Measurements from ENCODE around the gene IQSEC1. TPM values are rescaled to one million over a fixed set of nuclear protein-coding genes. Genes with fewer than 3 reads are reported as not detected.

The IQSEC1 gene
- total and polyA plus RNA-seq, 7 donors = 2.5 to 39.1 (median 23.9) TPM

DNA sequence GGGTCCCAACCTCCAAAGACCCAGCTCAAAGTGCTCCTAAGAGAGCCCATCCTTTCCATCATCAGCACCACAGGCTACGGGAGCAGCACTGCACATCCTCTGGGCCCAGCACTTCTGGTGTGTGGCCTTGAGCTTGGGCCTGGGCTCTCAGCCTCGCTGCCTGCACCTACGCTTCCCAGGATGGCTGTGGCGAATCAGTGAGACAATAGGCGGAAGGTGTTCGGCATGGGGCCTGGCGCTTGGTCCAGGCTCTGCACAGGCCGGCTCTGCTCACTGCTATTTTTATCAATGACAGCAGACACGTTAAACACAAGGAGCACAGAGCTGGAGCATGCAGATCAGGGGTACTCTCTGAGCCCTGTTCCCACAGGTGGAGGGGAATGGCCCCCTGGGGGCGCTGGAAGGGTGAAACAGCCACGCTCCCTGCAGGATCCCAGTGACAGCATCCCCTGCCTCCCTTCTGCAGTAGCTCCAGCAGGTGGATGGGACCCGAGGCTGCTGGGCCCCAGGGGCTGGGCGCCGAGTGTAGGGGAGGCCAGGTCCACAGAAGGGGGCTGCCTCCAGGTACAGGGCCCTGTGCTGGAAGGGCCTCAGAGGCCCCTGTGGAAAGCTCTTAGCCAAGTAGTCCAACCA is 141.8 kb downstream of the IQSEC1 start:
- Histone ChIP-seq H3K27ac (no peak overlapping the region), H3K9me3 (no peaks in the 10 kb centered on the region), H3K4me1 (peaks cover 0 to 38% (median 26%) of the 10 kb centered on the region in 4 donors), H3K36me3 (peaks cover 0 to 52% (median 20%) of the 10 kb centered on the region in 4 donors), H3K27me3 (no peaks in the 10 kb centered on the region), H3K4me3 (no peak overlapping the region)
- WGBS, 2 donors = 89 to 91% methylated on average over 14 of the region's 14 CpGs
- no peak for TF ChIP-seq EP300 (IDR thresholded peaks at IDR 0.05)
- TF ChIP-seq POLR2AphosphoS5 (IDR thresholded peaks at IDR 0.05) = no peak
- TF ChIP-seq, protein P1, sequence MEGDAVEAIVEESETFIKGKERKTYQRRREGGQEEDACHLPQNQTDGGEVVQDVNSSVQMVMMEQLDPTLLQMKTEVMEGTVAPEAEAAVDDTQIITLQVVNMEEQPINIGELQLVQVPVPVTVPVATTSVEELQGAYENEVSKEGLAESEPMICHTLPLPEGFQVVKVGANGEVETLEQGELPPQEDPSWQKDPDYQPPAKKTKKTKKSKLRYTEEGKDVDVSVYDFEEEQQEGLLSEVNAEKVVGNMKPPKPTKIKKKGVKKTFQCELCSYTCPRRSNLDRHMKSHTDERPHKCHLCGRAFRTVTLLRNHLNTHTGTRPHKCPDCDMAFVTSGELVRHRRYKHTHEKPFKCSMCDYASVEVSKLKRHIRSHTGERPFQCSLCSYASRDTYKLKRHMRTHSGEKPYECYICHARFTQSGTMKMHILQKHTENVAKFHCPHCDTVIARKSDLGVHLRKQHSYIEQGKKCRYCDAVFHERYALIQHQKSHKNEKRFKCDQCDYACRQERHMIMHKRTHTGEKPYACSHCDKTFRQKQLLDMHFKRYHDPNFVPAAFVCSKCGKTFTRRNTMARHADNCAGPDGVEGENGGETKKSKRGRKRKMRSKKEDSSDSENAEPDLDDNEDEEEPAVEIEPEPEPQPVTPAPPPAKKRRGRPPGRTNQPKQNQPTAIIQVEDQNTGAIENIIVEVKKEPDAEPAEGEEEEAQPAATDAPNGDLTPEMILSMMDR (IDR thresholded peaks at IDR 0.05) = no peak
- TF ChIP-seq POLR2A (IDR thresholded peaks at IDR 0.05) = no peak
- intact Hi-C loops (cut with DNase I) = no loop called here
- DNase-seq = no peak

DNA sequence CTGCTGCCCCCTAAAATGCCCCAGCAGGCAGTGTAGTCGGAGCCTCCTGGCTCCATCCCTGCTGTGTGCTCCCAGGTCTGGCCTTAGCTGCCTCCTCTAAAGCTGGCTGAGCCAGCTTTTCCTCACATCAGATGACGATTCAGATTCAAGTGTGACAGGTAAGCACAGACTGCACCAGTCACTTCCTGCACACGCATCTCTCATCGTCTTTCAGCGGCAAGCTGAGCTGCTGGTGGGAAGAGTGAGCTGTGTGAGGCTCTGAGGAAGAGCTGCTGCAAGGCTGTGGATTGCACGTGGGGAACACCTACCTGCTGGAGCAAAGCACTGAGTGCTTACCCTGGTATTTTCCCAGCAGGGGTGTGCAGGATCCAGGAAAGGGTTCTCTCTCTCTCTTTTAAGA is 143.4 kb downstream of the IQSEC1 start:
- no peak overlapping the region for H3K4me3 ChIP-seq
- intact Hi-C loops (cut with DNase I) = no loop called here
- H3K27ac ChIP-seq = no peak overlapping the region
- peaks cover 0 to 26% (median 17%) of the 10 kb centered on the region in 4 donors for H3K4me1 ChIP-seq
- no peak for TF ChIP-seq EP300 (IDR thresholded peaks at IDR 0.05)
- TF ChIP-seq POLR2AphosphoS5 (IDR thresholded peaks at IDR 0.05) = no peak
- TF ChIP-seq, protein P1 (IDR thresholded peaks at IDR 0.05) = no peak
- TF ChIP-seq POLR2A (IDR thresholded peaks at IDR 0.05) = no peak
- DNase-seq = no peak
- peaks cover 0 to 50% (median 14%) of the 10 kb centered on the region in 4 donors for H3K36me3 ChIP-seq
- no peaks in the 10 kb centered on the region for H3K9me3 ChIP-seq
- 82 to 88% methylated on average over 6 of the region's 6 CpGs for WGBS, 2 donors
- no peaks in the 10 kb centered on the region for H3K27me3 ChIP-seq

DNA sequence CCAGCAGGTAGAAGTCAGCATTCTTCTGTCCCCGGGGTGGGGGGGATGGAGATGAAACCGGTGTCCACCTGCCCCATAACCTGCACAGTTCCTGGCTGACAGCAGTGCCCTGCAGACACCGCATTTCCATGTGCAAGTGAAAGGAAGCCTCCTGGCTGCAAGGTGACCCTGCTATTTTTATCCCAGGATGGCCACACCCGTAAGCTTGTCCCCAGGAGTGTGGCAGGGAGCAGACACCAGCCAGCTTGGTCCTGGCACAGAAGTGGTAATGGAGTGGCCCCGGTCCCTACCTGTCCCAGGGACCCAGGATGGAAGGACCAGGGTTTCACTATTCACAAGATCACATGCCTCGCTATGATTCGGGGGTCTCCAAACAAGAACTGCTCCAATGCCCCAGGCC is 146.6 kb downstream of the IQSEC1 start:
- TF ChIP-seq EP300 (IDR thresholded peaks at IDR 0.05) (no peak), POLR2A (IDR thresholded peaks at IDR 0.05) (no peak)
- TF ChIP-seq, protein P1 (IDR thresholded peaks at IDR 0.05) = no peak
- Histone ChIP-seq H3K9me3 (no peaks in the 10 kb centered on the region), H3K36me3 (peaks cover 11 to 73% (median 33%) of the 10 kb centered on the region in 4 donors), H3K27me3 (no peaks in the 10 kb centered on the region), H3K4me3 (no peak overlapping the region), H3K27ac (no peak overlapping the region), H3K4me1 (no peaks in the 10 kb centered on the region)
- DNase-seq = no peak
- WGBS, 2 donors = 90% methylated on average over 7 of the region's 7 CpGs
- intact Hi-C loops (cut with DNase I) = no loop called here

DNA sequence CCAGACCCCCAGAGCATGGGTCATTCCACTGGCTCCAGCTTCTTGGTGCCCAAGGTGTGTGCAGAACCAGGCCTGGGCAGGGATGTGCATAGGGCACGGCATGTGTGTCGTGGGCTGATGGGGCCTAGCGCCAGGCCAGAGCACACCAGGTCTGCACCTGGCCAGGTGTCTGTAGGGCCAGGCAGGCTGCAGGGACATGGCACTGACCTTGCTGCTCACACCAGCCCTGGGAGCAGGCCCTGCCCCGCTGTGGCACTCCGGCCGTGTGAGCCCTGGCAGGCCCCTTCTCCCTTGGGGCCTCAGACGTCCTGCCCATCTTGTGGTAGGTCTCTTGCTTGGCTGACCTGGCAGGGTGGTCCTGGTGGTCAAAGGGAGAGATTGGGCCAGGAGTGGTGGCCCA is 147.6 kb downstream of the IQSEC1 start:
- intact Hi-C loops (cut with DNase I) = no loop called here
- peaks cover 17 to 73% (median 39%) of the 10 kb centered on the region in 4 donors for H3K36me3 ChIP-seq
- H3K9me3 ChIP-seq = no peaks in the 10 kb centered on the region
- H3K27ac ChIP-seq = no peak overlapping the region
- H3K4me1 ChIP-seq = no peaks in the 10 kb centered on the region
- 94% methylated on average over 7 of the region's 7 CpGs for WGBS, 2 donors
- H3K4me3 ChIP-seq = no peak overlapping the region
- no peak for DNase-seq
- TF ChIP-seq POLR2AphosphoS5 (IDR thresholded peaks at IDR 0.05) (no peak), EP300 (IDR thresholded peaks at IDR 0.05) (no peak), POLR2A (IDR thresholded peaks at IDR 0.05) (no peak)
- TF ChIP-seq, protein P1 (IDR thresholded peaks at IDR 0.05) = no peak
- H3K27me3 ChIP-seq = no peaks in the 10 kb centered on the region

DNA sequence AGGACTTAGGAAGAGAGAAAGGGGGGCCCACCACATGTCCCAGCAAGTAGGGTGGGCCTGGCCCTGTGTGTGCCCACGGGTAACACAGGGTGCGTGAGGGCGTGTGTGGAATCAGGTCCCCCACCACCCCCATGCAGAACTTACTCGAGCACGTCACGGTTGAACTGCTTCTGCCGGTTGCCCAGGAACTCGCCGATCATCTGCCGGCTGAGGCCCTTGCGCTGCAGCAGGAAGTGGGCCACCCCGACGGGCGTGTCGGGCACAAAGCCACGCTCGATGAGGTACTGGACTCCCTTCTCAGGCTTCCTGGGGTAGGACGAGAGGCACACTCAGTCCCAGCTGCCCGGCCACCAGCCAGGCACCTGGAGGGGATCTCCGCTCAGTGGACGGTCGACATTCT is 148.8 kb downstream of the IQSEC1 start:
- TF ChIP-seq EP300 (IDR thresholded peaks at IDR 0.05) (no peak), POLR2AphosphoS5 (IDR thresholded peaks at IDR 0.05) (no peak), POLR2A (IDR thresholded peaks at IDR 0.05) (no peak)
- TF ChIP-seq, protein P1 (IDR thresholded peaks at IDR 0.05) = no peak
- Histone ChIP-seq H3K27me3 (no peaks in the 10 kb centered on the region), H3K9me3 (no peaks in the 10 kb centered on the region), H3K4me3 (no peak overlapping the region), H3K36me3 (peaks cover 24 to 74% (median 49%) of the 10 kb centered on the region in 4 donors), H3K4me1 (no peaks in the 10 kb centered on the region), H3K27ac (no peak overlapping the region)
- 74 to 86% methylated on average over 22 of the region's 22 CpGs for WGBS, 2 donors
- intact Hi-C loops (cut with DNase I) = no loop called here
- no peak for DNase-seq

Measured in sigmoid colon (tissue), 7 donors.